DMS53 (cell line): ENCODE measurements around the gene CDK10.

Experiments
- DNase-seq: peaks from one replicate; lab custom pipeline; 2025; lab: John Stamatoyannopoulos, UW

CDK10 gene

DNA sequence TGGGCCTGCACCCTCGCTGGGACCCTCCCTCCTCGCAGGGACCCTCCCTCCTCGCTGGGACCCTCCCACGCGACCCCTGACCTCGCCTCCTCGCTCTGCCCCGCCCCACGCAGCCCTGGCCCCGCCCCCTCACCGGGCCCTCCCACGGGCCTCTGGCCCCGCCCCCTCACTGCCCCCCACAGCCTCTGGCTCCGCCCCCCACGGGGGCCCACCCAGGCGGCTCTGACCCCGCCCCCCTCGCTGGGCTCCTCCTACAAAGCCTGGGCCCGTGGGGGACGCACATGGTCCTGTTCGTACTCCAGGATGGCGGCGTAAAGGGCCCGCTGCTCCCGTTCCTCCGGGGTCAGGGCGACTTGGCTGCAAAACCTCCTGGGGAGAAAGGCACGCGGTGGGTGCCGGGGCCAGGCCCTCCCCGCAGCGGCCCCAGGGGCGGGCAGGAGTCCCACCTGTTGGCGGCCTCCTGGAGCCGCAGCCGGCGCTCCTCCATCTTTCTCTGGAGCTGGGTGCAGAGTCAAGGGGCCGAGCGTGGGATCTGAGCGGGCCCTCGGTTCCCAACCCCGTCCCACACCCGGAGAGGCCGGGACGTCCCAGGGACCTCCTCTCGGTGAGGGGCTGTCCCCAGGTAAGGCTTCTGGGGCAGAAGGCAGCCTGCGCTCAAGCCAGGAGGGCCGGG is 25.2 kb downstream of the CDK10 start:
- peak; percentile 77 for DNase-seq

- DNase-seq: peak; percentile 25
These were observed 25.8 kb downstream of the CDK10 start for GRCh38 chr16:89712274-89712781.

DNA sequence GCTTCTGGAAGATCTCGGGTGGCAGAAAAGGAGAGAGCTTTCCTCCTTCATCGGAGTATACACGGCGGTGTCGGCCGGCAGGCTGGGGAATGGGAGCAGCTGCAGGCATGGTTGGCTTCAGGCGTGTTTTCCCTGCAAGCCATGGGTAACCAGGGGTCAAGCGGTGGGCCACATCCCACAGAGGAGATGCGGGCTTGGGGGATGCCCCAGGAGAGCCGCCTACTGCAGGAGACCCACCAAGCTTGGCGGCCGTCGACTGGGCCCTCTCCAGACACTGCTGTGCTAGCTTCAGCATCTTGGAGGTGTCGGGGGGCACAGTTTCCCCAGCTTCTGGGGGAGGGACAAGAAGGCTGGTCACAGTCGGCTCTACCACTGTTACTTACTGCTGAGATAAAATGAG is 30.0 kb downstream of the CDK10 start:
- DNase-seq: no peak

- DNase-seq: no peak
These were observed 30.6 kb downstream of the CDK10 start for GRCh38 chr16:89716916-89717687.

GRCh38 chr16:89717688-89718505 is 31.4 kb downstream of the CDK10 start:
- no peak for DNase-seq

DNA sequence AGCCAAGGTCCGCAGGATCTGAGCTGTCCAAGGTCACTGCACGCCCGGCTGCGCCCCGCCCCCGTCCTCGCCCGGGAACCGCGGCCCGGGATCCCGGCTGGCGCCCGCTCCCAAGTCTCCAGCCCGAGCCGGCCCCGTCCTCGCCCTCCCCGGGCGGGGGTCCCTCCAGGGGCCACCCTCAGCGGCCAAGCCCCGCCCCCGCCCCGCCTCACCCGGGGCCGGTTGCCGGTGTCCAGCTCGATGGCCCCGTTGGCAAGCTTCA is 34.0 kb downstream of the CDK10 start:
- peak; percentile 62 for DNase-seq

GRCh38 chr16:89720813-89721545 is 34.5 kb downstream of the CDK10 start, which contains the start of the genes VPS9D1 and ZNF276:
Gene VPS9D1, minus strand, starts transcription at chr16:89720898. Its CDS starts 37 bp downstream, at chr16:89720861.
Gene ZNF276, plus strand, starts transcription at chr16:89721537. Its CDS starts 104 bp downstream, at chr16:89721641.
- DNase-seq: peak; percentile 90

DNA sequence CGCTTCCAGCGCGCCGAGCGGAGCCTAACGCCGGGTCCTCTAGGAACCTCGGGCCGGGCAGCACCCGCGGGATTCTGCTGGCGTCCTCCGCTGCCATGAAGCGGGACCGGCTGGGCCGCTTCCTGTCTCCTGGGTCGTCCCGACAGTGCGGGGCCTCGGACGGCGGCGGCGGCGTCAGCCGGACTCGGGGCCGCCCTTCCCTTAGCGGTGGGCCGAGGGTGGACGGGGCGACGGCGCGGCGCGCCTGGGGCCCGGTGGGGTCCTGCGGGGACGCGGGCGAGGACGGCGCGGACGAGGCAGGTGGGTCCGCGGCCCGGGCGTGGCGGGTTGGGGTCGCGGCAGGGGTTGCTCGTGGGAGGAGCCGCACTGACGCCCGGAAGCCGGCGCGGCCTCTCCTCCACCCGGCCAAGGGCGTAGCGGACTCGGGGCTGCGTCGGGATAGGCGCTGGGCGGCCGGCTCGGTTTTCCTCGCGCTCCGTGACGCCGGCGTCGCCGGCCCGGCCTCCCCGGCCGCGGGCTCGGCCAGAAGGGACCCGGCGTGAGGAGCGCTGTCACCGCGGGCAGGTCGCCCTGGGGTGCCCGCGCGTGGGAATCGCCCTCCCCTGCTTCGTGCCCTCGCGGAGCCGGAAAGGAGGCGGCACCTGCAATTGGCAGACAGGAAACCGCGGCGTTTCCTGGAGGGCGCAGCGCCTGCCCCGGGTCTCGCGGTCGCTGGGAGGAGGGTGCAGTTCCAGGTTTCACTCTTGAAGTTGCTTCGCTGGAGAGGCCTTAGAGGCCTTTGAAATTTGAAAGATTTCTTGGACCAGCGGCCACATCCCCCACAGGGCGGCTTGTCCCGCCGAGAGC is 35.3 kb downstream of the CDK10 start:
- DNase-seq: peak; percentile 75

DNA sequence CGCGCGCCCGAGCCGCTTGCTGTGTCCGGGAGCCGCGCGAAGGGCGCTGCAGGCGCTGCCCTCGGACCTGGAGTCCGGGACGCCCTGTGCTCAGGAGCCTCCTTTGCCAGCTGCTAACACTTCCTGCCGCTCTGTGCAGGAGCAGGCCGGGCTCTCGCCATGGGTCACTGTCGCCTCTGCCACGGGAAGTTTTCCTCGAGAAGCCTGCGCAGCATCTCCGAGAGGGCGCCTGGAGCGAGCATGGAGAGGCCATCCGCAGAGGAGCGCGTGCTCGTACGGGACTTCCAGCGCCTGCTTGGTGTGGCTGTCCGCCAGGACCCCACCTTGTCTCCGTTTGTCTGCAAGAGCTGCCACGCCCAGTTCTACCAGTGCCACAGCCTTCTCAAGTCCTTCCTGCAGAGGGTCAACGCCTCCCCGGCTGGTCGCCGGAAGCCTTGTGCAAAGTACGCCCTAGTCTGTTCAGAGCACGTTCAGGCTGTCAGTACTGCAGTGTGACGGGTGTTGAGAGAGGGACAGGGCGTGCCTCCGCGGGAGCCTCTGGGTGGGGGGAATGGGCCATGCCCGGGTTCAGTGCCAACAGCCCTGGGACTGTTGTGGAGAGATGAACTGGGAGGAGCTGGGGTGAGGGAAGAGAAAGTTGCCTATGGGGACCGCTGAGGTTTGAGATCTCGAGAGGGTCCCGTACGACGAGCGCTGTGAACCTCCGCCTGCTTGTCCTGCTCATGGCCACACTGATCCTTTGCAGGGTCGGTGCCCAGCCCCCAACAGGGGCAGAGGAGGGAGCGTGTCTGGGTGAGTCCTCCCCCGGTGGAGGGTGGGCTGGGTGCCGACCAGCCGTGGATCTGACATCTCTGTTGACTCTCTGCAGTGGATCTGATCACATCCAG is 36.1 kb downstream of the CDK10 start:
- DNase-seq: peak; percentile 74

DNA sequence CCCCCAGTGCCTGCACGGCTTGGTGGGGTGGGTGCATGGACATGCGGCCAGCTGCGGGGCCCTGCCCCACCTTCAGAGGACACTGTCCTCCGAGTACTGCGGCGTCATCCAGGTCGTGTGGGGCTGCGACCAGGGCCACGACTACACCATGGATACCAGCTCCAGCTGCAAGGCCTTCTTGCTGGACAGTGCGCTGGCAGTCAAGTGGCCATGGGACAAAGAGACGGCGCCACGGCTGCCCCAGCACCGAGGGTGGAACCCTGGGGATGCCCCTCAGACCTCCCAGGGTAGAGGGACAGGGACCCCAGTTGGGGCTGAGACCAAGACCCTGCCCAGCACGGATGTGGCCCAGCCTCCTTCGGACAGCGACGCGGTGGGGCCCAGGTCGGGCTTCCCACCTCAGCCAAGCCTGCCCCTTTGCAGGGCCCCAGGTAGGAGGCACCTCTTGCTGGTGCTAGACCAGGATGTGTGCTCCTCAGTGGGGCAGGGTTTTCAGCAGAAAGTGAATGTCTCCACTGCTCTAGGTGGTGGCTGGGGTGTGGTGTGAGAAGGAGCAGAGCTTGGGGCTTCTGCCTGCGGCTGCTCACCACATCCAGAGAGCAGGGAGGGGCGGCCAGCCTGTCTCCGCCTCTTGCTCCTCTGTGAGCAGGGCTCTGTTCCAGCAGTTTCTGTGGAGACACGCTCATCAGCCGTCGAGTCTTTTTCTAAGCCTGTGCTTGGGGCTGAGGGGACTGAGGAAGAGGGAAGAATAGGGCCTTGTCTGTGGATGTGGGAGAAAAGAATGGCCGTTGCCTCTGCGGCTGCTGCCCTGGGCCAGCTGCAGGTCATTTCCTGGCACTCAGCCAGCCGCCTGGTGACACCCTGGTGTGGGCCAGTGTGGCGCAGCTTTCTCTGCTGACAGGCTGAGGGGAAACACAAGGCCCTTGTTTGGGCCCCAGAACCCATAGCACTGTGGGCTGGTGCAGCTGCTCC is 37.1 kb downstream of the CDK10 start:
- no peak for DNase-seq

- DNase-seq: no peak
These were observed 41.1 kb downstream of the CDK10 start for GRCh38 chr16:89727406-89728120.

- no peak for DNase-seq
These were observed 42.8 kb downstream of the CDK10 start for GRCh38 chr16:89729293-89729692.

- DNase-seq: no peak
These were observed 43.5 kb downstream of the CDK10 start for GRCh38 chr16:89729863-89730593.

DNA sequence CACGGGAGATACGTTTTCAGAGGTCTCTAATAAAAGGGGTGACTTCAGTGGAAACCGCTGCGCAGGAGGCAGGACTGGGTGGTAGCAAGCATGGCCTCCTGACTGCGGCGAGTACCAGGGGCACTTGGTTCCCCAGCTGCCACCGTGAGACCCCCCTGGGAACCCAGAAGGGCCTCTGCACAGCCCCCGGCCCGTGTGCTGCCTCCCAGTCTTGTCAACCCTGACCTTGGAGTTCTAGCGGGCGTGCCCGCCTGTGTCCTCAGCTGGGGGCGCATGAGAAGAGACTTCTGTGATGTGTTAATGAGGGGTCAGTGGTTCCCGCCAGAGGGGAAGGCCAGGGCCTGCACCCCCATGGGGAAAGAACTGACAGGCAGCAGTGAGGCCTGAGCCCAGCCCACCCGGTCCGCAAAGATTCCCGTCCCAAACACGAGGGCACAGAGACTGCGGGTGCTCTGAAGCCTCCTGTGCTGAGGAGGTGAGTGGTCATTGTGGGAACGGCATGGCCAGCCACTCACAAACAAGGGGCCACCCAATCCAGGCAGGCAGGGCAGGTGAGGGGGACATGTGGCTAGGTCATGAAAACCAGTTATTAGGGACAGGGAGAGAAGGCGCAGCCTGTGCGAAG is 44.2 kb downstream of the CDK10 start:
- DNase-seq: no peak

- DNase-seq: no peak
These were observed 45.8 kb downstream of the CDK10 start for GRCh38 chr16:89732142-89732917.

DNA sequence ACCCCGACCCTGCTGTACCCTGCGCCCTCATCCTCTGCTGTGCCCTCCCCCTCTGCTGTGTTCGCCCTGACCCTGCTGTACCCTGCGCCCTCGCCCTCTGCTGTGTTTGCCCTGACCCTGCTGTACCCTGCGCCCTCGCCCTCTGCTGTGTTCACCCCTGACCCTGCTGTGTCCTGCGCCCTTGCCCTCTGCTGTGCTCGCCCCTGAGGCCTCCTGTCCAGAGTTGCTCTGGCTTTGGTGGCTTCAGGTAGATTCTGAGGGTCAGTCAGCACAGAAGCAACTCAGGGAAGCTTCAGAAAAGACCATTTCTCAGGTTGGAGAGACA is 46.4 kb downstream of the CDK10 start:
- DNase-seq: no peak
